Stomach (tissue), 9 donors: ENCODE results near the gene TCF12. TPM values are rescaled to one million over a fixed set of nuclear protein-coding genes. Genes with fewer than 3 reads are reported as not detected.
A peak's percentile ranks its signal among the peaks of the same experiment; 100 is the strongest.

Source experiments
- DNase-seq, 2 donors: peaks; one replicate each; pipeline versions ENCODE4 v3.0.0 to v3.0.0-alpha.2; 2013 to 2019
- H3K27ac ChIP-seq, 5 donors: fragments of 200-600 bp in 4 of 5; sonication (generic) in 4 of 5; one replicate each; pipeline ENCODE4 v1.5.1; 2013 to 2019; ENCODE audit warnings: mild to moderate bottlenecking in 1 of 5, moderate library complexity in 1 of 5
- H3K27me3 ChIP-seq, 3 donors: fragments of 200-600 bp; sonication (generic); one replicate each; pipeline ENCODE4 v1.5.1; 2017 to 2019; ENCODE audit warnings: mixed run types in 1 of 3
- H3K36me3 ChIP-seq, 4 donors: fragments of 200-600 bp; sonication (generic); 1 replicate in 3 of 4; 2 replicates in 1 of 4; pipeline ENCODE4 v1.5.1; 2016 to 2019
- H3K4me1 ChIP-seq, 4 donors: fragments of 200-600 bp; sonication (generic); one replicate each; pipeline ENCODE4 v1.5.1; 2016 to 2019
- H3K4me3 ChIP-seq, 4 donors: fragments of 200-600 bp; sonication (generic) in 3 of 4; one replicate each; pipeline ENCODE4 v1.5.1; 2016 to 2019; ENCODE audit warnings: mild to moderate bottlenecking in 1 of 4
- H3K9me3 ChIP-seq, 4 donors: fragments of 200-600 bp; sonication (generic); one replicate each; pipeline ENCODE4 v1.5.1; 2016 to 2019
- EP300 ChIP-seq: sonication (generic); formaldehyde crosslinking; IDR thresholded peaks from one replicate; pipeline ENCODE4 v1.6.1; 2017; ENCODE audit warnings: antibody characterized with exemption
- POLR2A ChIP-seq, 4 donors: fragments of 450-650 bp; IDR thresholded peaks; one replicate each; pipeline ENCODE4 v1.6.1; 2016; ENCODE audit warnings: antibody characterized with exemption in 4 of 4, control low read depth in 2 of 4, mild to moderate bottlenecking in 1 of 4, moderate library complexity in 1 of 4
- POLR2AphosphoS5 ChIP-seq, 3 donors: sonication (generic); formaldehyde crosslinking; IDR thresholded peaks; one replicate each; pipeline ENCODE4 v1.6.1; 2016; ENCODE audit warnings: antibody characterized with exemption in 3 of 3
- WGBS, 5 donors: extraction: QIAGEN DNeasy Blood & Tissue Kit in 3 of 5; methylation state at CpG; one replicate each; pipeline versions ENCODE4 v1.1.5 to v1.1.7; 2013 to 2018; 5-methylcytosine and 5-hydroxymethylcytosine counted together
- intact Hi-C: fragments of 100-400 bp; cut with DNase I; formaldehyde crosslinking; loops from one replicate; pipeline ENCODE4 v1.15.1; 2023; ENCODE audit warnings: low total_unique reads
- polyA plus RNA-seq, 3 donors: library from polyadenylated mRNA; stranded (reverse); fragments of 200-250 nt; gene quantifications; one replicate each; pipeline ENCODE4 v1.2.3, GENCODE V29; 2013
- total RNA-seq, 5 donors: library from RNA; depleted of rRNA; stranded (reverse); fragments of >200 nt; gene quantifications; one replicate each; pipeline versions ENCODE4 v1.1.0 to v1.2.3, GENCODE V29; 2014 to 2016
- TF ChIP-seq, protein P1 (sequence below), 7 experiments: fragments of 450-650 bp in 4 of 7; fragments of 200-600 bp in 3 of 7; sonication (generic) in 3 of 7; IDR thresholded peaks; one replicate each; pipeline ENCODE4 v1.5.1; 2016 to 2019; ENCODE audit warnings: antibody characterized with exemption in 7 of 7, control low read depth in 2 of 7, mild to moderate bottlenecking in 1 of 7
- donor health status: healthy with polysubstance abuse.
- donor health status: Bipolar disorder and iron deficiency.
- donor health status: healthy.

TCF12 gene
- total and polyA plus RNA-seq, 8 donors: 11.2 to 462 (median 130) TPM

DNA sequence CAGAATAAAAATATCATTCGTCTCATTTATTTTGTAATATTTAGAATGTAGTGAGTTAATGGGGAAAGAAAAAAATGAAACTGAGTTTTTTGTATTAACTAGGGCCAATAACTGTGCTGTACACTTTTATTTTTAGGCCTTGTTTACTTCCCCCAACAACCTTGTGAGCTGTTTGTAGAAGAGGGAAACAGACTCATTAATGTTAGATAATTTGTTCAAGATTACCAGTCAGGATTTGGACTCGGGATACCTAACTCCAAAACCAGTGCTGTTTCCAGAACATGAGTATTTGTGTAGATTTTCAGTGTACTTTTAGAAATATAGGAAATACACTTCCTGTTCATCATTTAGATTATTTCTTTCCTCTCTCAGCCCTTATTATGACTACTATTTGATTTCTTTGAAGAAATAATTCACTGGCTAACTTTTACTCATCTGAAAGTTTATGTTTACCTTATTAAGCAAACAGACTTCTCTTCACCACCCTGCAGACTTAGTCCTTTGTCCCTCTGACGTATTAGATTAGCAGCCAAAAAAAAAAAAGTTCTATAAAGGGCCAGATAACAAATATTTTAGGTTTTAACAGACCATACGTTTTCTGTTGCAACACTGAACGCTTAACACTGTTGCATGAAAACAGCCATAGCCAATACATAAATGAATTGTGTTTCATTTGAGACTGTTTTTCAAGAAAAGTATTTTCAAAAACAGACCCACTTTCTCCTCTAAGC is 265.3 kb downstream of the TCF12 start:
- Histone ChIP-seq H3K4me1 (peaks cover 0 to 22% (median 16%) of the 10 kb centered on the region in 4 donors), H3K27me3 (no peaks in the 10 kb centered on the region), H3K27ac (peak overlapping the region in 3 of 5 donors; percentile 7 to 64 (median 43)), H3K4me3 (no peak overlapping the region), H3K36me3 (peaks cover 0 to 4% (median 0%) of the 10 kb centered on the region in 4 donors), H3K9me3 (no peaks in the 10 kb centered on the region)
- DNase-seq: no peak
- WGBS, 5 donors: 22 to 42% (median 27%) methylated on average over 5 of the region's 5 CpGs
- intact Hi-C loops: no loop called here
- no peak for TF ChIP-seq EP300
- TF ChIP-seq, protein P1, sequence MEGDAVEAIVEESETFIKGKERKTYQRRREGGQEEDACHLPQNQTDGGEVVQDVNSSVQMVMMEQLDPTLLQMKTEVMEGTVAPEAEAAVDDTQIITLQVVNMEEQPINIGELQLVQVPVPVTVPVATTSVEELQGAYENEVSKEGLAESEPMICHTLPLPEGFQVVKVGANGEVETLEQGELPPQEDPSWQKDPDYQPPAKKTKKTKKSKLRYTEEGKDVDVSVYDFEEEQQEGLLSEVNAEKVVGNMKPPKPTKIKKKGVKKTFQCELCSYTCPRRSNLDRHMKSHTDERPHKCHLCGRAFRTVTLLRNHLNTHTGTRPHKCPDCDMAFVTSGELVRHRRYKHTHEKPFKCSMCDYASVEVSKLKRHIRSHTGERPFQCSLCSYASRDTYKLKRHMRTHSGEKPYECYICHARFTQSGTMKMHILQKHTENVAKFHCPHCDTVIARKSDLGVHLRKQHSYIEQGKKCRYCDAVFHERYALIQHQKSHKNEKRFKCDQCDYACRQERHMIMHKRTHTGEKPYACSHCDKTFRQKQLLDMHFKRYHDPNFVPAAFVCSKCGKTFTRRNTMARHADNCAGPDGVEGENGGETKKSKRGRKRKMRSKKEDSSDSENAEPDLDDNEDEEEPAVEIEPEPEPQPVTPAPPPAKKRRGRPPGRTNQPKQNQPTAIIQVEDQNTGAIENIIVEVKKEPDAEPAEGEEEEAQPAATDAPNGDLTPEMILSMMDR (IDR thresholded peaks at IDR 0.05): no peak
- TF ChIP-seq POLR2A (IDR thresholded peaks at IDR 0.05): no peak
- no peak for TF ChIP-seq POLR2AphosphoS5 (IDR thresholded peaks at IDR 0.05)

DNA sequence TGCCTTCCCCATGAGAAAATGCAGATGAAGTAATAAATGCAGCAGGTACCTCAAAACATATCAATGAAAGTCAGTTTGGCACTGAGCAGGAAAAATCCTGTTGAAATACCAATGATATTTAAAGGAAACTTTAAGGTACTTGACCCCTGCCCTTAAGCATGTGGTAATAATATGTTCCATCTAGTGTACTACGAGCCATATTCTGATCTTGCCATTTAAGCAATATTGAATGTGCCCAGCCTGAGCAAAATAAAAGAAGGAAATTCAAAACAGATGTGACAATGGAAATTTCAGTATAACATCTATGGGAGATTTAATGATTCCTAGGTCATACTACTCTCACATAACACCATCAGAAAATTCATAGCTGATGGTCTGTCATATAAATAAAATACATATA is 266.1 kb downstream of the TCF12 start:
- H3K4me1 ChIP-seq: peaks cover 0 to 22% (median 16%) of the 10 kb centered on the region in 4 donors
- DNase-seq: no peak
- no peaks in the 10 kb centered on the region for H3K27me3 ChIP-seq
- H3K27ac ChIP-seq: peak overlapping the region in 1 of 5 donors; percentile 64
- no peak overlapping the region for H3K4me3 ChIP-seq
- intact Hi-C loops: no loop called here
- WGBS, 5 donors: 76 to 92% (median 90%) methylated on average over 1 of the region's 1 CpG
- TF ChIP-seq POLR2AphosphoS5 (IDR thresholded peaks at IDR 0.05): no peak
- no peak for TF ChIP-seq EP300
- TF ChIP-seq, protein P1 (IDR thresholded peaks at IDR 0.05): no peak
- no peak for TF ChIP-seq POLR2A (IDR thresholded peaks at IDR 0.05)
- H3K9me3 ChIP-seq: no peaks in the 10 kb centered on the region
- H3K36me3 ChIP-seq: no peaks in the 10 kb centered on the region

DNA sequence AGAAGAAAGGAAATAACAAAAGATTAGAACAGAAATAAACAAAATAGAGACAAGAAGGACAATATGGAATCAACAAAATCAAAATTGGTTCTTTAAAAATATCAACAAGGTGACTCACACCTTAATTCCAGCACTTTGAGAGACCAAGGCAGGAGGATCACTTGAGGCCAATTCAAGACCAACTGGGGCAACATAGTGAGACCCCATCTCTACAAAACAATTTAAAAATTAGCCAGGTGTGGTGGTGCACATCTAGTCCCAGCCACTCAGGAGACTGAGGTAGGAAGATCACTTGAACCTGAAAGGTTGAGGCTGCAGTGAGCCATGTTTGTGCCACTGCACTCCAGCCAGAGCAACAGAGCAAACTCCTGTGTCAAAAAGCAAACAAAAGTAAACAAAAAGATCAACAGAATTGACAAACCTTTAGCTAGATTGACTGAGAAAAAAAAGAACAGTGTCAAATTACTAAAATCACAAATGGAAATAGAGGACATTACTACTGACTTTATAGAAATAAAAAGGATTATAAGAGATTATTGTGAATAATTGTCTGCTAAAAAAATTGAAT is 267.1 kb downstream of the TCF12 start:
- H3K36me3 ChIP-seq: no peaks in the 10 kb centered on the region
- intact Hi-C loops: no loop called here
- no peak overlapping the region for H3K4me3 ChIP-seq
- no peak for DNase-seq
- peaks cover 0 to 22% (median 16%) of the 10 kb centered on the region in 4 donors for H3K4me1 ChIP-seq
- H3K27me3 ChIP-seq: no peaks in the 10 kb centered on the region
- H3K9me3 ChIP-seq: no peaks in the 10 kb centered on the region
- H3K27ac ChIP-seq: no peak overlapping the region
- TF ChIP-seq POLR2A (IDR thresholded peaks at IDR 0.05) (no peak), EP300 (no peak), POLR2AphosphoS5 (IDR thresholded peaks at IDR 0.05) (no peak)
- TF ChIP-seq, protein P1 (IDR thresholded peaks at IDR 0.05): no peak

DNA sequence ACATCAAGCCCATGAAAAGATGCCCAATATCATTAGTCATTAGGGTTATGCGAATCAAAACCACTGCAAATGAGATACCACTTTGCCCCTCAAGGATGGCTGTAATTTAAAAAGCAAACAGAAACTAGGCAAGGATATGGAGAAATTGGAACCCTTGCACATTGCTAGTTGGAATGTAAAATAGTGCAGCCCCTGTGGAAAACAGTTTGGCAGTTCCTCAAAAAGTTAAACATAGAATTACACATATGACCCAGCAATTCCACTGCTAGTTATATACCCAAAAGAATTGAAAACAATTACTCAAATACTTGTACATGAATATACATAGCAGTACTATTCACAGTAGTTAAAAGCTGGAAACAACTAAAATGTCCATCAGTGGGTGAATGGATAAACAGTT is 271.0 kb downstream of the TCF12 start:
- intact Hi-C loops: no loop called here
- peak in 1 of 2 donors; percentile 26 for DNase-seq
- 92 to 100% (median 97%) methylated on average over 1 of the region's 1 CpG for WGBS, 5 donors
- no peaks in the 10 kb centered on the region for H3K9me3 ChIP-seq
- no peaks in the 10 kb centered on the region for H3K27me3 ChIP-seq
- H3K27ac ChIP-seq: no peak overlapping the region
- H3K4me1 ChIP-seq: peaks cover 0 to 8% (median 1%) of the 10 kb centered on the region in 4 donors
- no peak overlapping the region for H3K4me3 ChIP-seq
- H3K36me3 ChIP-seq: peaks cover 7 to 27% (median 26%) of the 10 kb centered on the region in 4 donors
- TF ChIP-seq POLR2A (IDR thresholded peaks at IDR 0.05) (no peak), POLR2AphosphoS5 (IDR thresholded peaks at IDR 0.05) (no peak), EP300 (no peak)
- TF ChIP-seq, protein P1 (IDR thresholded peaks at IDR 0.05): no peak
